HG03039 (cell line): ENCODE measurements around the gene SOCS1.

Experiments used
- ATAC-seq: cut with Tn5 transposase; IDR thresholded peaks from one replicate; pipeline ENCODE4 v1.9.1; 2021; ENCODE audit warnings: mild to moderate bottlenecking, moderate library complexity; ENCODE audit not compliant: unreplicated experiment

SOCS1 gene

DNA sequence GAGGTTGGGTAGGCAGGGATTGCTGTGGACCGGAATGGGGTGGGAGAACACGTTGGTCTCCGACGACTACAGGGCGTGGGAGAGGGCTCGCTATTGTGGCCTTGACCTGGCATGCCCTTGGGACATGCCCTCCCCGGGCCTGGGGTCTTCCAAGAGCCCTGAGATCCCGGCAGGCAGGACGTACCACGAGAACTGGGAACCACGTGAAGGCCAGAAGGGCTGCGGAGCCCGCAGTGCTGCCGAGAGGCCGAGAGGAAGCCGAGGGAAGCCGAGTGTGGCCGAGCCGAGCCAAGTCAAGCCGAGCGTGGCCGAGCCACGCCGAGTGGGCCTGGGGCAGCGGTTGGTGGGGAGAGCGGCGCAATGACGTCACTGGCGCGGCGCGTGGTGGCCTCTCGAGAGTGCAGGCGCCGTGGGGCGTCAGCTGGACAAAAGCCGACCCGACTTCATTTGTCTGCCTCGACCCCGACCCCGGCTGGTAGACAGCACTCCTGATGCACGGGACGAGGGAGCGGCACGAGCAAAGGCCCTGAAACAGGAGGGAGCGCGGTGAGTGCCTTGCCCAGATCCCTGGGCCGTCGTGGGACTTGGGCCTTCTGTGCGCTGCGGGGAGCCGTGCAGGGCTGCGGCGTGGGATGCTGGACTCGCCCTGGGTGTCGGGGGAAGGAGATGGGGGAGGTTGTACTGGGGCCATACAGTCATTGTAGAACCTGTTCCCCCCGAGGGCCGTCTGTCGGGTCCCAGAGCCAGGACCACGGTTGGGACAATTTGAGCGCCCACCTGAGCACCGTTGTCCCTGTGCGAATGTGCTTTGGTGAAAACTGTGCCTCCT is 6.6 kb downstream of the SOCS1 start:
- no peak for ATAC-seq

DNA sequence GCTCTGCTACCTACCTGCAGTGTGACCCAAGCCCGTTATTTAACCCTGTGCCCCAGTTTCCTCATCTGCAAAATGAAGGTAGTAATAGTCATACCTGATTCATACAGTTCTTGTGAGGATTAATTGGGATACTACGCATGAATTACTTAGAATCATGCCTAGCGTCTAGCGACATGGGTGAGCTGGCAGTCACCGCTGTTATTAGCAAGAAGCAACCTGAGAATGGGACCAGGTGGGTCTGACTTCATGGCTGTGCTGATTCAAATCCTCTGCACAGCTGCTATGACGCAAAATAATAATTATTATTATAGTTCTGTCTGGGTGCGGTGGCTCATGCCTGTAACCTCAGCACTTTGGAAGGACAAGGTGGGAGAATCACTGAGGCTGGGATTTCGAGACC is 7.9 kb downstream of the SOCS1 start:
- no peak for ATAC-seq

DNA sequence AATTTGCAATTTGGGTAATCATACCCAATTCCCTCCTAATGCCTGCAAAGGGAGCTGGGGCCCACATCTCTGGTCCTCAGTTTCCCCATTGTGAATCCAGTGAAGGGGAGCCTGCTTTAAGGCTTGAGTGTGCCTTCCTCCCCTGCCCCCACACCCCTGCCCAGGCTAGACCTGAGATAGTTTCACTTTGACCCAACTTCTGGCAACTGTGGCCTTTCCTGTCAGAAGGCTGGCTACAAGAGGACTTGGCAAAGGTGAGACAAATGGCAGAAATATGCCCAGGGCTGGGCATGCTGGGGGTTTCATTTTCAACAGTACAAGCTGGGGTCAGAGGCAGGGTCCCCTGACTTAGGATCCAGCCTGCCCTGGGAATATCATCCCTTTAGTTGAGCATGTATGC is 10.0 kb downstream of the SOCS1 start:
- ATAC-seq = no peak

DNA sequence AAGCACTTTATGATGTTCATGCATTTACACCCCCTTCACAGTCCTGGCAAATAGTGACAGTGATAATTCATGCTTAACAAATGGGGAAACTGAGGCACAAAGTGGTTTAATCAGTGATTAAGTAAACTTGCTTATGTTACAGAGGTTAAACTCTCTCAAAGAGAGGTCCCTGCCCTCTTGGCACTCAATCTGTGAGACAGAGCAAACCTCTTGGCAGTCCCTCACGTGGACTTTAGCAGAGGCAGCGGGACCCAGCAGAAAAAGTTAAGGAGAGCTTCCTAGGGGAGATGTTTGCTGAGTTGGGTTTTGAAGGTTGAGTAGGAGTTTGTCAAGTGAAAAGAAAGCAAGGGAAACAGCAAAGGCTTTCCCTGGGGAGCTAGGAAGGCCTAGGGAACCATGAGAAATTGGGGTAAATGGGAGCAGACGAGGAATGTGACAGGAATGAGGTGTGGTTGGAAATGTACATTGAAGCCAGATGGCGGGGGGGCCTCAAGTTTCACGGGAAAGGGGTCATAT is 10.7 kb downstream of the SOCS1 start:
- ATAC-seq = no peak

DNA sequence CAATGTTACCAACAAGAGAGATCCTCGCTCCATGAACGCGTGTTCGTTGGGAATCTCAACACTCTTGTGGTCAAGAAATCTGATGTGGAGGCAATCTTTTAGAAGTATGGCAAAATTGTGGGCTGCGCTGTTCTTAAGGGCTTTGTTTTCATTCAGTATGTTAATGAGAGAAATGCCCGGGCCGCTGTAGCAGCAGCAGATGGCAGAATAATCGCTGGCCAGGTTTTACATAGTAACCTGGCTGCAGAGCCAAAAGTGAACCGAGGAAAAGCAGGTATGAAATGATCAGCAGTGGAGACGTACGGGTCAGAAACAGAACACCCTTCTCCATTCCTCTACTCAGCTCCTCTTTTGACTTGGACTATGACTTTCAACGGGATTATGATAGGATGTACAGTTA is 13.3 kb downstream of the SOCS1 start:
- no peak for ATAC-seq

DNA sequence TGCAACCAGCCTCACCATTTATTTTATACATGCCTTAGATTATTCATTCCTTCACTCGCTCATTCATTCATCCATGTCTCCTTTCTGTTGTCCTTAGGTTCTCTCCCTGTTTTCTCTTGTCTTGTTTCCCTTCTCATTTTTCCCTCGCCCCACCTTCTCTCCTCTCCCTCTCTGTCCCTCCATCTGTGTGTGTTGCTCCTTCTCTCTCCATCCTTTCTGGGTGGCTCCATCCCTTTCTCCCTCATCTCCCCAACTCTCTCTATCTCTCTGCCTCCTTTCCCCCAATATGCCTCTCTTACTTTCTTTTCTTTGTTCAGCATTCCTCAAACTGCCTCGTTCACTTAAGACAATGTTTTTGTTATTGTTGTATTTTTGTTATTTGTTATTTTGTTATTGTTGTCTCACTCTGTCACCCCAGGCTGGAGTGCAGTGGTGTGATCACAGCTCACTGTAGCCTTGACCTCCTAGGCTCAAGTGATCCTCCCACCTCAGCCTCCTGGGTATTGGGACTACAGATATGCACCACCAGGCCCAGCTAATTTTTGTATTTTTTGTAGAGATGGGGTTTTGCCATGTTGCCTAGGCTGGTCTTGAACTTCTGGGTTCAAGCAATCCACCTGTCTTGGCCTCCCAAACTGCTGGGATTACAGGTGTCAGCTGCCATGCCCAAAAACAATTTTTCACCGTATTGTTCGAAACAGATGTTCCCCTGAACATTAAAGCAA is 14.4 kb downstream of the SOCS1 start:
- no peak for ATAC-seq

DNA sequence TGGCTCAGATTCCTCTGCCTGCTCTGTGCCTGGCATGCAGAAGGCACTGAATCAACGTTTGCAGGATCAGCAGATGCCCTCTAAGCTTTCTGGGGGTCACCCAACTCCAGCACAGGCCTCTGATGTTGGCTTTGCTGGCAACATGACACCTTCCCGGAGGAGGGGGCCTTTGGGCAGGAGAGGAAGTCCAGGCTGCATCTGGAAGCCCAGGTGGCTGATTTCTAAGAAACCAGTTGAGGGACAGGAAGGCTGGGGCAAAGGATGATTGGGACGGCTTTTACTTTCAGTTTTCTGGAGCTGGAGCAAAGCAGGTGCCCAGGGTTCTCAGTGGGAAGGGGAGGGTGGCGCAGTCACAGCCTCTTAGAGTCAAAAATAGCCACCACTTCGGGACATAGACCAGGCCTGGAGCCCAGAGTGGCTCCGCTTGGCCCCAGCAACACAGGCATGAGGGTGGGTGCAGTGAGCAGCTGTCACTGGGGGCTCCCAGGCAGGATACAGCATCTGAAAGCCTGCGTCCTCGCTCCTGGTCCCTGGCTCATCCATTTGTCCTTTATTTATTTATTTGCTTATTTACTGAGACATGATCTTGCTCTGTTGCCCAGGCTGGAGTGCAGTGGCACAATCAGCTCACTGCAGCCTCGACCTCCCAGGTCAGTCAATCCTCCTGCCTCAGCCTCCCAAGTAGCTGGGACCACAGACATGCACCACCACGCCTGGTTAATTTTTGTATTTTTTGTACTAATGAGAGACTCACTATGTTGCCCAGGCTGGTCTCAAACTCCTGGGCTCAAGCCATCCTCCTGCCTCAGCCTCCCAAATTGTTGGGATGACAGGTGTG is 15.1 kb downstream of the SOCS1 start:
- ATAC-seq = no peak

DNA sequence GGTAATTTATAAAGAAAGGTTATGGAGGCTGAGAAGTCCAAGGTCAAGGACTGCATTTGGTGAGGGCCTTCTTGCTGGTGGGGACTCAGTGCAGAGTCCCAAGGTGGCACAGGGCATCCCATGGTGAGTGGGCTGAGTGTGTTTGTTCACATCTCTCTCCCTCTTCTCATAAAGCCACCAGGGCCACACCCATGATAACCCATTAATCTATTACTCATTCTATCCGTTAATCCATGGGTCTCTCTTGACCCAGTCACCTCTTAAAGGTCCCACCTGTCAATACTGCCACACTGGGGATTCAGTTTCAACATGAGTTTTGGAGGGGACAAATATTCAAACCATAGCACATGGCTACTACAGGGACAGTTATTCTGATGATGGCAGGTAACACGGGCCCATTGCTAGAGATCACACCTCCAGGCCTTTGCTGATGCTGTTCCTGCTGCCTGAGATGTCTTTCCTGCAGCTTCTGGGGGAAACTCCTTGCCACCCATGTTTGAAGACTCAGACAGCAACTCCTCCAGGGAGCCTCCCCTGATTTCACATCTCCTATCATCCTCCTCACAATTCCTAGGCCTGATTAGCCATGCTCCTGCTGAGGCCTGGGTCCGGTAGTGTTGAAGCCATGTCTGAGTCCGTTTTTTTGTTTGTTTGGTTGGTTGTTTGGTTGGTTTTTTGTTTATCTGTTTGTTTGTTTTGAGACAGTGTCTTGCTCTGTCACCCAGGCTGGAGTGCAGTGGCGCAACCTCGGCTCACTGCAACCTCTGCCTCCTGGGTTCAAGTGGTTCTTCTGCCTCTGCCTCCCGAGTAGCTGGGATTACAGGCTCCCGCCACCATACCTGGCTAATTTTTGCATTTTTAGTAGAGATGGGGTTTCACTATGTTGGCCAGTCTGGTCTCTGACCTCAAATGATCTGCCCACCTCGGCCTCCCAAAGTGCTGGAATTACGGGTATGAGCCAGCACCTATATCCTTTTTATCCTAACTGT is 16.1 kb downstream of the SOCS1 start:
- no peak for ATAC-seq

DNA sequence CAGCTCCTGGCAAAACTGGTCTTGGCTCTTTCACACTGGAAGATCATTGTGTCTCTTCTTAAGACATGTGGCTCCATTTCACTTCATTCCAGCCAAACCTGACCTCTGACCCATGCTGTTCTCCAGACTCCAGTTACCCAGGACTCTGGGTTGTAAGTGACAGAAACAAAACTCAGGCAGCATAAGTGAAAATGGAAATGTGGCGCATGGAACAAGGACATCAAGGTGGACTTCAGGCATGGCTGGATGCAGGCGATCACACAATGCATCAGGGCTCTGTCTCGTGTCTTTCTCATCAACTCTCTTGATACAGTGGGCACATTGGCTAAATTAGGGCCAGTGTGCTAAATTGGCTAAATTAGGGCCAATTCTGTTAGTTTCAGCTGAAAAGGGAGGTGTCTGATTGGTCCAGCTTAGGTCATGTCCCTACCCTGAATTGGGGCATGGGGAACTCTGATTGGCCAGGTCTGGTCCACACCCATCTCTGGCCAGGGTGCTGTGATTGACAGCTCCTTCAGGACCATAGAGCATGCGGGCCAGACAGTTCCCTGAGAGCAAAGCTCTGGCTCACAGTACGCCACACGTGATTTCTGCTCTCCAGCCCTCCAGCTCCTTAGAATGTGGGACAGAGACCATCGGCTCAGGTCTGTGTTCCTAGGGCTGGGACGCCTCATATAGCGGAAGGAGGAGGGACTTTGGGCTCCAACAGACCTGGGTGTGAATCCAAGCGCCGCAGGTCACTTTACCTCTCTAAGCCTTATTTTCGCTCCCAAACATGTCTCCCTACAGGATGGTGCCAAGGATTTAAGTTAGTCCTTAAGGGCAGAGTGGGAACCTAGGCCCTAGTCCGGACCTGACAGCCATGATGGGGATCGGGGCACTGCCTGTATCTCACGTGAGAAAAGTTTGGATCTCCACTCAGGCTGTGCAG is 17.5 kb downstream of the SOCS1 start:
- ATAC-seq = no peak

DNA sequence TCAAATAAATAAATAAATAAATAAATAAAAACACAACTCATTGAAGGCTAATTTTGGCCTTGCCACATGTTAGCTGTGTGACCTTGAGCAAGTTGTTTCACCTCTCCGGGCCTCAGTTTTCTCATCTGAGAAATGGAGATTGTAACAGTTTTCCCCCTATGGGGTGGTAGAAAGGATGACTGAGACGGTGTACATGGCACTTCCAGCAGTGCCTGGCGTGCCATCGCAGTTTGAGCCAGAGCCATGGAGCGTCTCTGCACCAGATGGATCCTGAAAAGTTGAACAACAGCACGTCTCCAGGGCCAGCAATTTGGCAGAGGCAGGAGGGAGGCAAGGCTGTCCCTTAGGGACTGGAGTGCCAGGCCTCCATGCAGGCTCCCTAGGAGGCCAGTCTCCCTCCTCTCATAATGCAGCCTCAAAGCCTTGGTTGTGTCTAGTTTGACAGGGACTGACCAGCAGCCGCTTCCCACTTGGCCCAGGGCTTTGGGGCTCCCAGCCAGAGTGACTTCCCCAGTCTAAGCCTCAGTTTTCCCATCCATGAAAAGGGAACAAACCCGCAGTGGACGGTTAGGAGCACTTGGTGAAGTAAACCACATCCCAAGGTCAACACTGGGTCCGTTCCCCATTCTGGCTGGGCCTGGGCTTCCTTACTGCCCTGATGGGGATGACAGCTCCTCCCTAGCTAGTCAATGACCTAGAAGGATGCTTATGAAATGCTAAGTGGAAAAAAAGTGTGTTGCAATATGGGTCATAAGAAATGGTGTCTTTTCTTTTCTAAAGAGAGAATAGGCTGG is 19.3 kb downstream of the SOCS1 start:
- no peak for ATAC-seq

DNA sequence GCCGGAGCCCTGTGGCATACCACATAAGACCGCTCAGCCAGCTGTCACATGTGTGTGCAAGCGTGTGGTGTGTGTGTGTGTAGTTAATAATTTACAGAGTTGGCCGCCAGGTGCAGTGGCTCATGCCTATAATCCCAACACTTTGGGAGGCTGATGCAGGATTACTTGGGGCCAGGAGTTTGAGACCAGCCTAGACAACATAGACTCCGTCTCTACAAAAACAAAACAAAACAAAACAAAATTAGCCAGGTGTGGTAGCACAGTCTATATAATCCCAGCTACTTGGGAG is 20.4 kb downstream of the SOCS1 start:
- ATAC-seq = no peak

DNA sequence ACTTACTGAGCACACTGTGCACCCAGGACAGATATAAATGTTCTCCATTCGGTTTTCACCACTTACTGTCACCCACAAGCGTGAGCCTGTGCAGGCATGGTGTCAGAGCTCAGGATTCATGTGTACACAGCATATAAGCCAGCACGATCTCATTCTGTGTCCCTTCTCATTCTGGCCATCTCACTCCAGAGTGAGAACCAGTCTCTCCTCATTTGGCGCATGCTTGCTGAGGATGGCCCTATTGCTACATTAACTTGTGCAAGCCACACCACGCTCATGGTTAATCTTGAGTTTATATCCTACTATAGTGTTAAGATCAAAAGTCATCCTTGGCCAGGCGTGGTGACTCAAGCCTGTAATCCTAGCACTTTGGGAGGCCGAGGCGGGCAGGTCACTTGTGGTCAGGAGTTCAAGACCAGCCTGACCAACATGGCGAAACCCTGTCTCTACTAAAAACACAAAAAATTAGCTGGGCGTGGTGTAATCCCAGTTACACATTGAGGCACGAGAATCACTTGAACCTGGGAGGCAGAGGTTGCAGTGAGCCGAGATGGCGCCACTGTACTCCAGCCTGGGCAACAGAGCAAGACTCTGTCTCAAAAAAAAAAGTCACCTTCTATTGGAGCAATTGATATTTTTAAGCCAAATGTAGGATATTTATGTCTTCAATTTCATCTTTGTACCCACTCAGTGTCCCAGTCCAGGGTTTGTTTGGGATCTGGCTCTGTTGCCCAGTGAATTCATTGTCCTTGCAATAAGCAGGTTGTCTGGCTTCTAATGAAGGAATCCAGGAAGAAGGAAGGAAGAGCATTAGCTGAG is 20.9 kb downstream of the SOCS1 start:
- ATAC-seq = no peak

DNA sequence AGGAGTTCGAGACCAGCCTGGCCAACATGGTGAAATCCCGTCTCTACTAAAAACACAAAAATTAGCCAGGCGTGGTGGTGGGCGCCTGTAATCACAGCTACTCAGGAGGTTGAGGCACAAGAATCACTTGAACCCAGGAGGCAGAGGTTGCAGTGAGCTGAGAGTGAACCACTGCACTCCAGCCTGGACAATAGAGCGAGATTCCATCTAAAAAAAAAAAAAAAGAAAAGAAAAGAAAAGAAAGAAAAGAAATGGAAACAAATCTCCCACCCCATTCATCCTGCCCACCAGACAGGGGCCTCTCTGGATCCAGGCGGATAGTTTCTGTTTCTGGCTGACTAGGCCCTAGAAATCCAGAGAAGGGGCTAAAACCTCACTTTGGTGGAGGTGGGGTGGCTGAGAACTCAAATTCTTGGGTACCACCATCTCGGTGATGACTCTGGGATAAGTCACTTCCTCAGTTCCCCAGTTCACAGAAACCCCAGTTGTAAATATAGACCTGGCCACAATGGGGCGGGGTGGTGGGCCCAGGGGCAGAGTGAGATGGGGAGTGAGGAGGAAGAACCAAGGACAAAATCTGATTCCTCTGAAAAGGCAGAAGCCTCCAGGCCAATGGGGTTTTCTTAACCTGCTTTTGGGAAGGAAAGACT is 22.2 kb downstream of the SOCS1 start:
- no peak for ATAC-seq

DNA sequence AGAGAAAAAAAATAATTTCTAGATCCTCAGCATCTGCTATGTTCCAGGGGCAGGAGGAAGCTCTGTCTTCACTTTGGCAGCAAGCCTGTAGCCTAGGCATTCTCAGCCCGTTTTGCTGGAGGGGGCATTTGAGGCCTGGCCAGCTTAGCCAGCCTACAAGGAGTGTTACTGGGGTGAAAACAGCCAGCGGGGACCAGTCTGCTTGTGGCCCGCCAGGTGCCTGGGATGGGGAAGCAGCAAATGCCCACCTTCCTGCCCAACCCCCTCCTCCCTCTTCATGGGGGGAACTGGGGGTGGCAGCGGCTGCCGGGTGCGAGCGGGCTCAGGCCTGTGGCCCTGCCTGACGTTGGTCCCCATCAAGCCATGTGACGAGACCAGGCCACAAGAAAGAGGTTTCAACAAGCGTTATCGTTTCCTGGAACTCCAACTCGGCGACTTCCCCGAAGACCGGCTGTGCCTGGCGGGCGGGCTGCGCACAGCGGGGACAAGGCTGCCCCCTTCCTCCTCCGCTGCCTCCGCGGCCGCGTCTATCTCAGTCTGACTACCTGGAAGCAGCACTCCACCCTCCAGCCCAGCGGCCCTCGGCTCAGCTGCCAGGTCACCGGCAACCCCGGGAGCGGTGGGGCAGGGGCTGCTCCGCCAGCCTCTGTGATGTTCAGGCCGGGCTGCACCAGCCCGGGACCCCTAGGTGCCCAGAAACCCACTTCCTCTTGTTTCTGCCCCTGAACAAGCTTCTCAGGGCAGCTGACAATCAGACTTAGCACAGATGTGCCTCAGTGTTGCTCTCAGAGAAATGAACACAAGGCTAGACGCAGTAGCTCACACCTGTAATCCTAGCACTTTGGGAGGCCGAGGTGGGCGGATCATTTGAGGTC is 22.9 kb downstream of the SOCS1 start:
- peak; percentile 53 for ATAC-seq

DNA sequence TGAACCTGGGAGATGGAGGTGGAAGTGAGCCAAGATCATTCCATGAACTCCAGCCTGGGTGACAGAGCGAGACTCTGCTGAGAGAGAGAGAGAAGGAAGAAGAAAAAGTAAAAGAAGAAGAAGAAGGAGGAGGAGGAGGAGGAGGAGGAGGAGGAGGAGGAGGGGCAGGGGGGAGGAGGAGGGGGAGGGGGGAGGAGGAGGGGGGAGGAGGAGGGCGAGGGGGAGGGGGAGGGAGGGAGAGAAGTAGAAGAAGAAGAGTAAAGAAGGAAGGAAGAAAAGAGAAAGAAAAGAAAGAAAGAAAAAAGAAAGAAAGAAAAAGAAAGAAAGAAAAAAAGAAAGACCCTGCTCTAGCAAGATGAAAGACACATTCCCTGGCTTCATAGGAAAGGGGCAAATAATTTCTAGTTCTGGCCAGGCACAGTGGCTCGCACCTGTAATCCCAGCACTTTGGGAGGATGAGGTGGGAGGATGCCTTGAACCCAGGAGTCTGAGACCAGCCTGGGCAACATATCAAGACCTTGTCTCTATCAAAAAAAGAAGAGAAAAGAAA is 23.6 kb downstream of the SOCS1 start:
- ATAC-seq = no peak
